CD14-positive monocyte (primary cell): ENCODE results near the gene RNF220. TPM values are rescaled to one million over a fixed set of nuclear protein-coding genes. Genes with fewer than 3 reads are reported as not detected.

Experiments
- DNase-seq, 3 donors: peaks; one replicate each; pipeline ENCODE4 v3.0.0-alpha.2; 2011 to 2022
- H2AFZ ChIP-seq: 2 replicates; pipeline ENCODE4 v1.6.0; 2012; ENCODE audit warnings: mild to moderate bottlenecking, low read depth, low read length, inconsistent platforms; ENCODE audit not compliant: insufficient read depth, poor library complexity, severe bottlenecking
- H3K27ac ChIP-seq, 2 donors: 1 replicate in 1 of 2; 2 replicates in 1 of 2; pipeline ENCODE4 v1.5.1; 2012 to 2013; ENCODE audit warnings: low read length in 2 of 2, control low read depth in 1 of 2, inconsistent platforms in 1 of 2, low read depth in 1 of 2, mild to moderate bottlenecking in 1 of 2
- H3K27me3 ChIP-seq, 2 donors: one replicate each; pipeline versions ENCODE4 v1.6.0 to v1.6.1; 2011 to 2013; ENCODE audit warnings: low read length in 2 of 2; ENCODE audit not compliant: control insufficient read depth in 2 of 2, insufficient read depth in 2 of 2
- H3K36me3 ChIP-seq, 2 donors: replicated peaks in 1 of 2; 1 replicate in 1 of 2; 2 replicates in 1 of 2; pipeline versions ENCODE4 v1.5.1 to v1.6.1; 2012 to 2013; ENCODE audit warnings: low read length in 2 of 2, control low read depth in 1 of 2, inconsistent platforms in 1 of 2, mild to moderate bottlenecking in 1 of 2; ENCODE audit not compliant: insufficient read depth in 2 of 2, control insufficient read depth in 1 of 2
- H3K4me1 ChIP-seq, 2 donors: 1 replicate in 1 of 2; 2 replicates in 1 of 2; pipeline versions ENCODE4 v1.5.1 to v1.6.1; 2012 to 2013; ENCODE audit warnings: low read length in 2 of 2, control low read depth in 1 of 2, inconsistent platforms in 1 of 2, mild to moderate bottlenecking in 1 of 2, moderate library complexity in 1 of 2; ENCODE audit not compliant: insufficient read depth in 2 of 2, control insufficient read depth in 1 of 2
- H3K4me2 ChIP-seq: replicated peaks from 2 replicates; pipeline ENCODE3; 2012; ENCODE audit warnings: low read length, moderate library complexity, mild to moderate bottlenecking; ENCODE audit not compliant: poor library complexity, severe bottlenecking; ENCODE audit errors: extremely low read depth
- H3K4me3 ChIP-seq, 3 experiments: fragments of 200-600 bp in 1 of 3; sonication (generic) in 1 of 3; replicated peaks in 1 of 3; 1 replicate in 2 of 3; 2 replicates in 1 of 3; pipeline ENCODE4 v1.5.1; 2011 to 2013; ENCODE audit warnings: low read length in 3 of 3, mild to moderate bottlenecking in 3 of 3, control low read depth in 2 of 3, low read depth in 2 of 3, inconsistent platforms in 1 of 3, moderate library complexity in 1 of 3
- H3K79me2 ChIP-seq: 2 replicates; pipeline ENCODE4 v1.6.0; 2012; ENCODE audit warnings: mild to moderate bottlenecking, control low read depth, inconsistent platforms, low read length, moderate library complexity; ENCODE audit not compliant: insufficient read depth
- H3K9ac ChIP-seq: 2 replicates; pipeline ENCODE4 v1.6.0; 2017; ENCODE audit warnings: low read length, mild to moderate bottlenecking; ENCODE audit not compliant: insufficient read depth, poor library complexity, severe bottlenecking
- H3K9me3 ChIP-seq, 2 donors: replicated peaks in 1 of 2; 1 replicate in 1 of 2; 2 replicates in 1 of 2; pipeline versions ENCODE4 v1.5.1 to v1.6.1; 2012 to 2013; ENCODE audit warnings: low read length in 2 of 2, control low read depth in 1 of 2; ENCODE audit not compliant: control insufficient read depth in 1 of 2, insufficient read depth in 1 of 2
- H4K20me1 ChIP-seq: 2 replicates; pipeline ENCODE4 v1.6.0; 2012; ENCODE audit warnings: mild to moderate bottlenecking, low read length, control low read depth, moderate library complexity; ENCODE audit not compliant: insufficient read depth
- H3K27ac Mint-ChIP-seq, 7 donors: one replicate each; pipeline ENCODE4 v1.8.0; 2020; ENCODE audit warnings: mild to moderate bottlenecking in 7 of 7, mixed read lengths in 7 of 7, moderate library complexity in 6 of 7, inconsistent platforms in 2 of 7
- H3K27me3 Mint-ChIP-seq, 3 donors: one replicate each; pipeline ENCODE4 v1.8.0; 2021 to 2022; ENCODE audit warnings: low read depth in 3 of 3, mild to moderate bottlenecking in 3 of 3, mixed read lengths in 3 of 3, moderate library complexity in 3 of 3, inconsistent platforms in 1 of 3
- H3K36me3 Mint-ChIP-seq, 2 donors: one replicate each; pipeline ENCODE4 v1.8.0; 2020; ENCODE audit warnings: mixed read lengths in 2 of 2, inconsistent platforms in 1 of 2, mild to moderate bottlenecking in 1 of 2
- H3K4me1 Mint-ChIP-seq: one replicate; pipeline ENCODE4 v1.8.0; 2020; ENCODE audit warnings: mild to moderate bottlenecking, mixed read lengths
- H3K4me3 Mint-ChIP-seq, 2 donors: one replicate each; pipeline ENCODE4 v1.8.0; 2020; ENCODE audit warnings: mild to moderate bottlenecking in 2 of 2, mixed read lengths in 2 of 2, moderate library complexity in 1 of 2
- H3K9me3 Mint-ChIP-seq, 7 donors: one replicate each; pipeline ENCODE4 v1.8.0; 2020 to 2022; ENCODE audit warnings: mixed read lengths in 7 of 7, mild to moderate bottlenecking in 6 of 7, moderate library complexity in 6 of 7, inconsistent platforms in 2 of 7
- CTCF ChIP-seq: fragments of 200-600 bp; IDR thresholded peaks from one replicate; pipeline ENCODE4 v1.8.0; 2022; ENCODE audit warnings: antibody characterized with exemption, mild to moderate bottlenecking
- WGBS: methylation state at CpG from one replicate; pipeline ENCODE4 v1.1.5; 2013; ENCODE audit warnings: missing lambda C conversion rate; ENCODE audit not compliant: insufficient coverage; 5-methylcytosine and 5-hydroxymethylcytosine counted together
- intact Hi-C, 2 donors: fragments of 100-400 bp; cut with micrococcal nuclease; formaldehyde crosslinking; loops; one replicate each; pipeline versions ENCODE4 v1.15.0 to v1.15.1; 2023
- polyA plus RNA-seq, 3 donors: library from polyadenylated mRNA; depleted of rRNA in 1 of 3; unstranded in 2 of 3; stranded (reverse) in 1 of 3; fragments of 300-500 nt in 2 of 3; fragments of >200 nt in 1 of 3; fragmentation: Illumina TruSeq in 2 of 3; gene quantifications; 1 replicate in 2 of 3; 2 replicates in 1 of 3; pipeline ENCODE4 v1.2.3, GENCODE V29; 2012 to 2021

RNF220 gene
- polyA plus RNA-seq, 3 donors = 39.4 to 133 (median 49.4) TPM

DNA sequence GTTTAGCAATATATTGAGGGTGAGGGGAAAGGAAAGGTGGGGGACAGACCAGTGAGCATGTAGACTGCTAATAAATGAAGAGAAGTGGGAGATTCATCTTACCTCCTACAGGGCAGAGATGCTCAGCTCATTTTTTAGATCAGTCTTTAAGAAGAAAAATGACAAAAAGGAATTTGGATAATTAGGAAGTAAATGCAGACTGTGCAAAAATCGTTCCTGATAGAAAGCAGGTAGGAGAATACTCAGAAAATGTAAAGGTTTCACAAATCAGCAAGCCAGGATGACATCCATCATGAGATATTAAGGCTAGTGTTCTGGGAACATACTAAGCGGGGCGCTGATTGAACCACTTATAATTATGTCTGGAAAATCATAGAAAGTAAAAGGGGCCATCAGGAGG, 106.3 kb downstream of the RNF220 start:
- Histone ChIP-seq H3K9ac (no peak overlapping the region), H3K4me1 (peaks cover 8 to 10% of the 10 kb centered on the region in 2 donors), H3K9me3 (no peaks in the 10 kb centered on the region), H2AFZ (no peak overlapping the region), H3K27ac (no peak overlapping the region), H3K4me2 (no peak overlapping the region), H3K79me2 (no peaks in the 10 kb centered on the region), H3K4me3 (no peak overlapping the region), H4K20me1 (no peaks in the 10 kb centered on the region), H3K27me3 (no peaks in the 10 kb centered on the region), H3K36me3 (no peaks in the 10 kb centered on the region)
- no peak for TF ChIP-seq CTCF
- Mint-ChIP-seq H3K27me3 (peaks cover 0 to 7% (median 0%) of the 10 kb centered on the region in 3 donors), H3K27ac (no peak overlapping the region), H3K4me1 (peaks cover 25% of the 10 kb centered on the region), H3K4me3 (no peak overlapping the region), H3K36me3 (no peaks in the 10 kb centered on the region), H3K9me3 (peaks cover 0 to 2% (median 0%) of the 10 kb centered on the region in 7 donors)
- 100% methylated on average over 2 of the region's 3 CpGs for WGBS
- no peak for DNase-seq
- intact Hi-C loops = no loop called here

- Mint-ChIP-seq H3K4me3 (no peak overlapping the region), H3K4me1 (peaks cover 25% of the 10 kb centered on the region), H3K36me3 (no peaks in the 10 kb centered on the region), H3K27me3 (peaks cover 0 to 7% (median 0%) of the 10 kb centered on the region in 3 donors), H3K9me3 (peaks cover 0 to 2% (median 0%) of the 10 kb centered on the region in 7 donors), H3K27ac (no peak overlapping the region)
- Histone ChIP-seq H3K4me3 (no peak overlapping the region), H3K27ac (no peak overlapping the region), H3K36me3 (no peaks in the 10 kb centered on the region), H3K27me3 (no peaks in the 10 kb centered on the region), H3K79me2 (no peaks in the 10 kb centered on the region), H3K9ac (no peak overlapping the region), H2AFZ (no peak overlapping the region), H3K9me3 (no peaks in the 10 kb centered on the region), H3K4me1 (peaks cover 8 to 10% of the 10 kb centered on the region in 2 donors), H3K4me2 (no peak overlapping the region), H4K20me1 (no peaks in the 10 kb centered on the region)
- DNase-seq = no peak
- 75% methylated on average over 4 of the region's 7 CpGs for WGBS
- no peak for TF ChIP-seq CTCF
- intact Hi-C loops = no loop called here
These were observed 106.7 kb downstream of the RNF220 start for GRCh38 chr1:44511769-44512168.
